B cell (primary cell): ENCODE data around the gene HNRNPAB.

ENCODE experiments used
- CTCF ChIP-seq: fragments of 200-600 bp; IDR thresholded peaks from one replicate; pipeline ENCODE4 v1.8.0; 2022; ENCODE audit warnings: antibody characterized with exemption, mild to moderate bottlenecking
- EZH2 ChIP-seq: IDR thresholded peaks from 2 replicates; pipeline ENCODE4 v1.6.1; 2012; ENCODE audit warnings: borderline replicate concordance, low read depth, mild to moderate bottlenecking, moderate library complexity, low read length; ENCODE audit not compliant: insufficient read depth, poor library complexity, severe bottlenecking

- TF ChIP-seq EZH2 (no peak), CTCF (no peak)
Measured at GRCh38 chr5:178170455-178170854, 33.9 kb upstream of the HNRNPAB start.
